SW480 (cell line): Measurements from ENCODE around the gene C1QBP.
"Not testable (repeated sequence)": the region's sequence is repeated elsewhere in the genome, so short reads cannot be mapped to it uniquely, and the experiment has no call there.

Experiments used
- DNase-seq: peaks from one replicate; pipeline ENCODE4 v3.0.0-alpha.2; 2016; ENCODE audit warnings: low spot score

C1QBP gene, protein sequence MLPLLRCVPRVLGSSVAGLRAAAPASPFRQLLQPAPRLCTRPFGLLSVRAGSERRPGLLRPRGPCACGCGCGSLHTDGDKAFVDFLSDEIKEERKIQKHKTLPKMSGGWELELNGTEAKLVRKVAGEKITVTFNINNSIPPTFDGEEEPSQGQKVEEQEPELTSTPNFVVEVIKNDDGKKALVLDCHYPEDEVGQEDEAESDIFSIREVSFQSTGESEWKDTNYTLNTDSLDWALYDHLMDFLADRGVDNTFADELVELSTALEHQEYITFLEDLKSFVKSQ

DNA sequence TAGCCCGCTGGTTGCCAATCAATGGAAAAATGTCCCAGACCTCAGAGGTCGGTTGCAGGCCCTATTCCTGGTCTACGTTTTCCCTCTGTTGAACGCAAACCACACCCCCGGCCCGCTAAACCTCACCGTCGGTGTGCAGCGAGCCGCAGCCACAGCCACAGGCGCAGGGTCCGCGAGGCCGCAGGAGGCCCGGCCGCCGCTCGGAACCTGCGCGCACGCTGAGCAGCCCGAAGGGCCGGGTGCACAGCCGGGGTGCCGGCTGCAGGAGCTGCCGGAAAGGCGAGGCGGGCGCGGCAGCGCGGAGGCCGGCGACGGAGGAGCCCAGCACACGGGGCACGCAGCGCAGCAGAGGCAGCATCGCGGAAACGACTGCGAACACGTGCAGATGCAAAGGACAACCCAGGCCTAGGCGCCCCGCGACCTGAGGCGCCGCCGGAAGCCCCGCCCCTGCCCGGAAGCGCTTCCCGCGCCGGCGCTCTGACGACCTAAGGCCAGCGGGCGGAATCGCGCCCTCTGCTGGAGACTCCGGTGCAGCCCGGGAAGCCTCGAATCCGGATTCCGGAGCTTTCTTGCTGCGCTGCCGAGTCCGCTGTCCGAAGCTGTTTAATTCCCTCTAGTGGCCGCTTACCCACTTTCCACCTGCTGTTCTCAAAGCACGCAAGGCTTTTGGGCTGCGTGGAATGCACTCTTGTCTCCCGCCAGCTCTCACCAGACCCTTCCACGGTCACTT is at the start of gene C1QBP:
C1QBP (minus strand) TSS at position 440 of the 730 bp plus-strand sequence; CDS start at position 358, 82 bp downstream.
- DNase-seq = peak; percentile 90

DNA sequence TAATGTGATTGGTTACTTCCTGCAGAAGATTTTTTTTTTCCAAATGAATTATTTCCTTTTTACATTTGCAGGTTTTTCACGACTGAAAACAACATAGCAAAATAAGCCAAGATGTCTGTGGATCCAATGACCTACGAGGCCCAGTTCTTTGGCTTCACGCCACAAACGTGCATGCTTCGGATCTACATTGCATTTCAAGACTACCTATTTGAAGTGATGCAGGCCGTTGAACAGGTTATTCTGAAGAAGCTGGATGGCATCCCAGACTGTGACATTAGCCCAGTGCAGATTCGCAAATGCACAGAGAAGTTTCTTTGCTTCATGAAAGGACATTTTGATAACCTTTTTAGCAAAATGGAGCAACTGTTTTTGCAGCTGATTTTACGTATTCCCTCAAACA is 49.8 kb upstream of the C1QBP start:
- DNase-seq = no peak

DNA sequence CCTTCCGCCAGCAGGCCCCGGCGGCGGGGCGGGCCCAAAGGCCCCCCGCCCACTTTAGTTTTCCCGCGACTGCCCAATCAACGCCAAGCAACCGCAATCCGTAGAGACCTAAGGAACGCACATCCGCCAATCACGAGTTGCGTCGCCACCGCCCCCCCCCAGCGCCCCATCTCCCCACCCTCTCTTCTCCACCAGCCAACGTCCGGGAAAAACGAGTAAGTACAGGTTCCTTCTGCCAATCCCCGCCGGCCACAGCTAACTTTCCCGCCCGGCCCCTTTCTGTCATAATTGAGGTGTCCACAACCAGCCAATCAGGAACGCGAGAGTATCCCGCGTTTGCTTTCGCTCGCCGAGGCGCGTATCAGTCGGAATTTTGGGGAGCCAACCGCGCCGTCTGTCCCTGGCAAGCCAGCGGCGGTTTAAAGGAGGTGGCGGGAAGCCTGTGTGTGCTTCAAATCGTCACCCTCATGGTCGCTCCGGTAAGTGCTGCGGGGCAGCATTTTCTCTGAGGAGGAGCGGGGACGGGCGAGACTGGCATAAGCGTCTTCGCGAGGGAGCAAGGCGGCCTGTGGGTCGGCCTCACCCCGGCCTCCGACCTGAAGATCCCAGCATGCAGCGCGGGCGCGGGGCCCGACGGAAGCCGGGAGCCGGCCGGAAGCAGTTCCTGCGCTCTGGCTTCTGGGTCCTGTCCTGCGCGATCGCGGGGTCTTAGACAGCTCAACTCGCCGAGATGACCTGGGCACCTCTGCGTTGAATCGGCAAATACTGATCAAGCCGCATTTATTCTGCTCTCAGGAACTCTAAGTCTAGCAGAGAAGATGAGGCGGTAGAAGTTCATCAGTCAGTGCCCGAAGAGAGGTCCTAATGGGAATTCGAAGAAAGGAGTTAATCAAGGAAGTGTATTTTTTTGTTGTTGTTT is 47.5 kb upstream of the C1QBP start, which contains the start of gene MIS12:
MIS12 (plus strand) TSS at position 361 of the 919 bp plus-strand sequence. CDS start 2,297 bp downstream, outside the sequence.
- peak; percentile 99 for DNase-seq

DNA sequence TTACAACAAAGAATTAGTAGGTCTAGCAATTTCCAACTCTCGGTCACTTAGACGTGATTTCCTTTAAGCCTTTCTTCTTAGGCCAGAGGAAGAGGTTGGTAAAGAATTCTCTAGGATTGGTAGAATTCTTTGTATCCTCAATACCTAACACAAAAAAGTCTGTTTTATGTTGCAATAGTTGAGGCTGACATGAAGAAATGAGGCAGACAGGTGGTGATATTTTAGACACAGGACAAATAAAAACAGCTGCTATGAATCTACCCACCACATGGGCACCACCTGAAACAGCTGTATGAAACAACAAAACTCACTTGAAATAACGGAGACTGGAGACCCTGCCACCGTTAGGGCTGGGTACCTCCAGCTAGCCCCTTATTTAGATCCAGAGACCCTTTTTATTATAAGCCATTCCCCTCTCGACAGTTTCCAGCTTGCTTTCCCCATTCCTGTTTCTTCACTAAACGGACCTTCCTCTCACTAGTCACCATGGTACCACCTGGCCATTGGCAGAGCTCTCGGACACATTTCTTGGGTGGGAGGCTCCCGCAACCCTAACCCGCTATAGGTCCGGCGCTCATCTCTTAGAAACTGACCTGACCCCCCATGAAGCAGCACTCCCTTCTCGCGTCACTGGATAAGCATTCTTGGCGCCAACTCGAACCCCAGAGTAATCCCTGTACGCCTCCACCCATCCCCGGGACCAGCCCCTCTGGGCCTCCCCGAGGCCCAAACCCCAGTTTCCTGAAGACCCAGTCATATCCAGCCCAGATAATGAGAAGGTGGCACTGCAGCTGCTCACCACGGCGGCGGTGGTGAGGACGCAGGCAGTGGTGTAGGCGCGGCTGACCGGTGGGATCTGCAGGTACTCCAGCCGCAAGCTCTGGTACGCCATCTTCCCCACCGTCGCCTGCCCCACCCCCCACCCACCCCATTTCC is 46.6 kb upstream of the C1QBP start, which contains the start of gene DERL2:
DERL2 (minus strand) TSS at position 909 of the 936 bp plus-strand sequence; CDS start at position 892, 17 bp downstream.
- DNase-seq = peak; percentile 28

DNA sequence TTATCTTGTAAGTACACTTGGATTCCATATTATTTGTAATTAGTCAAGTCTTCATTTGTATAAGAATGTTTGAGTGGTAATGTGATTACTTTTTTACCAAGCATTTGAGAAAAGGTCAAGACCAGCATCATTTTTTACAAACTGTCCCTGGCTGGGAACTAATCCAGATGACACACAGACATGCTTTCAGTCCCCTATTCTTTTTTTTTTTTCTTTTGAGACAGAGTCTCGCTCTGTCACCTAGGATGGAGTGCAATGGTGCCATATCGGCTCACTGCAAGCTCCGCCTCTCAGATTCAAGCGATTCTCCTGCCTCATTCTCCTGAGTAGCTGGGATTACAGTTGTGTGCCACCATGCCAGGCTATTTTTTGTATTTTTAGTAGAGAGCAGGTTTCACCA is 42.5 kb upstream of the C1QBP start:
- no peak for DNase-seq

DNA sequence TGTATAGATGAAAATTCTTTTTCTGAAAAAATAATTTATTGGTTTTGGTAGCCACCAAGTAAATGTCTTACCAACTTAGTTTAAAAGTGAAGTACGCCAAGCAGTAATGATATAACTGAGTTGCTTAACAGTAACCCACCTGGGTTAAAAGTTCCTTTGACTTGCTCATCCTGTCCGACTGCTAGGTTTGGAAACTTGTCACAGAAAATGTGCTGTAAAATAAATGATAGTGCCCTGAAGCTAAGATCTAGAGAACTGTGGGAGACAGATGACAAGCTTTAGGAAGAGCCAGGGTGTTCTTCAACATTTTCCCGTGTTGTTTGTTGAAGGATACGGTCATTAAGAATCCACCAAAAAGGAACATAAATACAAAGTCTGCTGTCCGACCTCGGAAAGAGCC is 42.0 kb upstream of the C1QBP start:
- no peak for DNase-seq

DNA sequence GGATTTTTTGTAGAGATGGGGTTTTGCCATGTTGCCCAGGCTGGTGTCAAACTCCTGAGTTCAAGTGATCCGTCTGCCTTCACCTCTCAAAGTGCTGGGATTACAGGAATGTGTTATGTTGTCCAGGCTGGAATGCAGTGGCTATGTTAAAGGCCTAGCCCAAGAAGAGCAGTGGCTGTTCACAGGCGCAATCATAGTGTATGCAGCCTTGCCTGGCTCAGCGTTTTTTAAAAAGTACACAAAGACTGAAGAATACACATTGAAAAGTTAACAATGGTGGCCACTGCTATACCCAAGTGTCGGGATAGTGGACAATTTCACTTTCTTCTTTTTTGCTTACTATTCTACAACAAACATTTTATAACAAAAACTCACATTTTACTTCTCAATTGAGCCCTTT is 40.0 kb upstream of the C1QBP start:
- no peak for DNase-seq

DNA sequence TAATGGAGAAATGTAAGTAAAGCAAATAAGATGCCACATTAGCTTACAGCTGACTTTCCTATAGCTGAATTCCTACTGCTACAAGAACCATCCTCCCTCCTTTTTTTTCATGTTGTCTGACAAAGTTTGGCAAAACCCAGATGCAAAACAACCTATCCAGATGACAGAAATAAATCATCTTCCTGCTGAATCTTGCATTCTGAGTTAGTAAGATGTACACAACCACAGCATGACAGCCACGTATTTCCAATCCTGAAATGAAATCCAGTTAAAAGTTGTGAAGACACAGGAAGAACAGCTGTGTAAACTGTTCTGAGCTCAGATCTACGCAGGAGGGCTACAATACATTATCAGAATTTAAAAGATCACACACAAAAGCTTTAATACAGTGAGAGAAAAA is 35.0 kb upstream of the C1QBP start:
- DNase-seq = no peak

DNA sequence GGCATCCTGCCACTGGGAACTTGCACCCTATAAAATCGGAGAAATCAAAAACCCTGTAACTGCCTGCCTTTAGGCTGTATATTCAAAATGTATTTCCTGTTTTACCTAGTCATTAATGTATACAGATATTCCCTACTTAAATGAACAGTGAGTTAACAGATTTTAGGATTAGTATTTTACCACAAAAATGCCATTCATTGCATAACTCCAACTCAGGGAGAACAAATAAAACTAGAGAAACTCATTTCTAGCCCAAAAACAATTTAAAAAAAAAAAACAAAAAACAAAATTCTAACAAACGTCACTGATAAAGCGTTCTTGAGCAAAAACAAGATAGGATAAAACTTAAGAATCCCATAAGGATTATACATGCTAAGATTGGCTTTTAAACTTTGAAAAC is 33.6 kb upstream of the C1QBP start:
- no peak for DNase-seq

DNA sequence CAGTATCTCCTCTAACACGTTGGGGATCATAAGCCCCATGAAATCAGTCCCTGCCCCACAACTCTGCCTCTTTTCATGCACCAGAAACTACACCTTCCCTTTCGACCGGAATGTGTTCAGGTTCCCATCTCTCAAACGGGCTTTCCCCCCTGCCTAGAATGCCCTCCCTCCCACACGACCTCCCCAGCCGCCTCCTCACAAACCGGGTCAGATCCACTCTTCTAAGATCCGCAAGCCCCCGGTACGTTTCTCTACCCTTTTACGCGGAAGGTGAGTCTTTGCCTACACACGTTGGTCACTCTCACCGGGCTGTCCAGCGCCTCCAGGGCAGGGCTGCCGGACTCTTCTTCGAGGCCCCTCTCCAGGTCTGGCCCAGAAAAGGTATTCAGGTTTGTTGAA is 29.1 kb upstream of the C1QBP start:
- peak; percentile 23 for DNase-seq

DNA sequence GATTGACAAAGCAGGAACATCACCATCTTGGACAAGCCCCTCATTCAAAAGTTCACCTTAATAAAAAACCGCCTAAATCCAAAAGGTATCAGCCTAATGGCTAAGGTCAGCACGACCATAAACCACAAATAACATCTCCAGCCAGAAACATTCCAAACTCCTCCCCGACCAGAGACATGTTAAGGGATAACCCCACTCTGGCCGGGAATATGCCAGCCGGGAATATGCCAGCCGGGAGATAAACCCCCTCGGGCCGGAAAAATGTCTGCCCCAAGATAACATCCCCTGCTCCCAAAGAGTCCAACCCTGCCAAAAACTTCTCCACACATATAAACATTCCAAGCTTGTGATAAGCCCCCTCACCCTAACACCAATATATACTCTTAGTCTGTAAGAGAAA is 28.5 kb upstream of the C1QBP start:
- DNase-seq = no peak

DNA sequence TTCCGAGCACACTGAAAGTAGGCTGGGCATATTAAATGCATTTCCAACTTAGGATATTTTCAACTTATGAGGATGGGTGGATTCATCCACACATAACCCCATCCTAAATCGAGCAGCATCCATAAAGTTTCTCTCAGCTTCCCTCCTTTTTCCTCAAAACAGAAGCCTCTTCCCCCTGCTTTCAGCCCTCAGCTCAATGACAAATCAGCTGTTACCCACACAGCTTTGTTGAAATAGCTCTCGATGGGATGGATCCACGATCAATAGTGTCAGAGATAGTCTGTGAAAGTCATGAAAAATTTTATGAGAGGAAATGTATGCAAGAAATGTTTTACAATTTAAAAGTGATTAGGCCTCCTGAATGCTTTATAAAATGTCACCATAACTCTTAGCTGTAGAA is 27.3 kb upstream of the C1QBP start:
- DNase-seq = no peak

DNA sequence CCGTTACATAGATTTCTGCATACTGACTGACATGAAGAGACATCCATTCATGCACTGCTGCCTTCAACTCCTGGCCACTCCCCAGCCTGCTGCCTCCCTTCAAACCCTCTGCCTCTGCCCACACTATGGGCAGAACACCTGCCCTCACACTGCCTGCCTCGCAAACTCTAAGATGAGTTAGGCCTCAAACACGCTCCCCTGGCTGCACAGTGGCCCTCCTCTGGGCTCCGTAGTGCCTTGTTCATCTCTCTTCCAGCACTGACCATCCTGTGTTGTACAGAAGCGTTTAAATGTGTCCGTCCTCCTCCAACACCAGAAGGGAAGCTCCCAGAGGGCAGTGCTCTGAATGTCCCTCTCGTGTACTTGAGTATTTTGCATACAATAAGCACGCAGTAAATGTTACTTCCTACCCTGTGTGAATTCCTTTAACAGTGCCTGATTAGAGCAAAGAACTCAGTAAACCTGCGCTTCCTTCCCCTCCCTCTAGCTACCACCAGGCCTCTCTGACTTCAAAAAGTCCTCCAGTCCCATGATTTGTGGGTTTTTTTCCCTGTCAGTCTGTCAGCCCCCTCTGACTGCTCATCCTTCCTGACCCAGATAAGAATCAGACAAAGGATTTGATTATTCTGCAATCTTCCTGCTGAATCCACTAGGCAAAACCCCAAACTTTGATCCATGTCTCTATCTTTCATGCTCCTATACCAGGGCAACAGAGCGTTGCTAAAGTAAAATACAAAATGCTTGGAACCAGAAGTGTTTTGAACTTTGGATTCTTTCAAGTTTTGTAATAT is 26.0 kb upstream of the C1QBP start:
- no peak for DNase-seq

DNA sequence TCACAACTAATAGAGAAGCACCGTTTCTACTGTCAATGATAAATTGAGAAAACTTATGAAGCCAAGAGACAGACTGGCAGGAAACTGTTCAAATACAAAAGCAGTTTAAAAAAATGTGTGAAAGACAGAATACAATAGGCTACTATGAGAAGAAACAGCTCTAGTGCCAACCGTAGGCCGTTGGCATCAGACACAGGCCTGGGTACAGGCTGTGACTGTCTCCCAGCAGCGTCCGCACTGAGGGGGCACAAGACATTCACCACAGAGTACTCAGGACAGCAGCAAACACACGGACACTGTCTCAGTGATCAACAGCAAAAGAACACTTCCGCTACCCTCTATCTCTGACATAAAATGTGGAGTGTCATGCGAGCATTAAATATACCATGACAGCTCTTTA is 7.8 kb upstream of the C1QBP start:
- no peak for DNase-seq

DNA sequence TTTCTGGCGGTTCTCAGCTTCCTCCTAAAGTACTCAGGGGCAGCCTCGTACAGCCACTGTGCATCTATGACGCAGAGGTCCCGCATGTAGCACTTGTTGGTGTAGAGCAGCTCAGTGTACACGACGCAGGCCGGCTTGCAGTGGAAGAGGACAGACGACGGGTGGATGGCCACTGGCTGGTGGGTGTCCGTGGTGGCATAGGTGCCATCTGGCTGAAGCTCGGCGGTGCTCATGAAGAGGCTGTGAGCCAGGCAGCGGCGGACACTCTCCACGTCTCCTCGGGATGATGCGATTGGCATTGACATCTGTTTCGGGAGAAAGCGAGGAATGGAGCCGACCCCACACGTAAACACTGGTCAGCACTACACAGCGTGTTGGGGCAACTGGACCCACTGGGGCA is 5.3 kb upstream of the C1QBP start:
- no peak for DNase-seq

DNA sequence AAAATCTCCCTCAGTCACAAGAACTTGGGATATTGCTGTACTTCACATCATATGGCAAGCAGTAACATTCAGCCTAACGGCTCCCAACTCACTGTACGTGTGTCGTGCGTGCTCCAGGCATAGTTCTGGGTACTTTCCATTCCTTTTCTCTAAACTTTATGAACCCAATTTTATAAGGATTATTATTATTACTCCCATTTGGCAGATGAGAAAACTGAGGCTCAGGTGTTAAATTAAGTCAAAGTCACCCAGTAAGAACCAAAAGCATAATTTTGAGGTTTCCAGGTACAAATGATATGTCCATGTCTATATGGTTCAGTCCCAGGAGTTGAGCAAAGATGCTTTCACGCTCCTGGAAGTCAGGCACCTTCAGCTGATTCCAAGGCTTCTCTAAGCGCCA is 4.8 kb upstream of the C1QBP start:
- DNase-seq = no peak

DNA sequence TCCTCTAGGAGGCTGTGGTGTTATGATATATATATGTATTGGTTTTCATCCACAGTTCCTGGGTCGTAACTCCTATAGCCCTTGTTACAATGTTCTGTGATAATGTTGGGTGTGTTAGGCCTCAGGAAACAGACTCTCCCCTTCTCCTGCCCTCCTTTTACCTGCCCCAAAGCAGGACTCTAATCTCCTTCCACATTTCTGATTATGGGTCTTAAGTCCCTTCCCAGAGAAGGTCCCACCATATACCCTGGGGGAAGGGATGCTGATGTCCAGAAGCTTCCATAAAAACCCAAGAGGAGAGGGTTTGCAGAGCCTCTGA is 450 bp upstream of the C1QBP start:
- DNase-seq = no peak

DNA sequence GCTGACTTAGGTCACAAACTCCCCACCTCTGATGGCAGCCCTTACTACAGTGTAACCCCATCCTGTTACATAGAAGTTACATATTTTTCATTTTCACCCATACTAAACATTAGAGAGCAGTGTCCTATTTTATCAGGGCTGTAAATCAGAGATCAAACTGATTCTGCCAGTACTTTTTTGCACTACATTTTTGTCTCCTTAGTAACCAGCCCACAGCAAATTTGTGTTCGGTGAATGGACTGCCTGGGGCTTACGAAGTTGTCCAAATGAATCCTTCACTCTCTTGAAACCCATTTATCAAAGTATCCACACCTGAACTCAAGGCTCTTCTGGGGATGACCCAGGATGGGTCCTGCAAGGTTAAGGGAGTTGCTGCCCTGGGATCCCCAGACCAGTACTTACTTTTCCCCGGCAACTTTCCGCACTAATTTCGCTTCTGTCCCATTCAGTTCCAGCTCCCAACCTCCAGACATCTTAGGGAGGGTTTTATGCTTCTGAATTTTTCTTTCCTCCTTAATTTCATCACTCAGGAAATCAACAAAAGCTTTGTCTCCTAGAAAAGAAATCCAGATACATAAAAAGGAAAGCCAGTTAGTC is 1.1 kb downstream of the C1QBP start:
- DNase-seq = no peak

DNA sequence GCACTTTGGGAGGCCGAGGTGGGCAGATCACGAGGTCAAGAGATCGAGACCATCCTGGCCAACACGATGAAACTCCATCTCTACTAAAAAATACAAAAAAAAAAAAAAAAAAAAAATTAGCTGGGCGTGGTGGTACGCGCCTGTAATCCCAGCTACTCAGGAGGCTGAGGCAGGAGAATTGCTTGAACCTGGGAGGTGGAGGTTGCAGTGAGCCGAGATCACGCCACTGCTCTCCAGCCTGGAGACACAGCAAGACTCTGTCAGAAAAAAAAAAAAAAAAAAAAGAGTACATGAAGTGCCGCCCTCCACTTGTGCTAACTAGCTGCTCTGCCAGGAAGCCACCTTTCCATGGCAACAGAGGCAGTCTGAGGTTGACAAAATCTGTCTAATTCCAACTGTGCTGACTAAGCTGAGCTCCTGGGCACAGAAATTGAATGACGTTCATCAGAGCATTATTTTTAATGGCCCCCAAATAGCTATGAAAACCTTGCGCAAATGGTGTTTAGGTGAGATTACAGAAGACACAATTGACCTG is 3.1 kb downstream of the C1QBP start:
- DNase-seq = not testable (repeated sequence)

DNA sequence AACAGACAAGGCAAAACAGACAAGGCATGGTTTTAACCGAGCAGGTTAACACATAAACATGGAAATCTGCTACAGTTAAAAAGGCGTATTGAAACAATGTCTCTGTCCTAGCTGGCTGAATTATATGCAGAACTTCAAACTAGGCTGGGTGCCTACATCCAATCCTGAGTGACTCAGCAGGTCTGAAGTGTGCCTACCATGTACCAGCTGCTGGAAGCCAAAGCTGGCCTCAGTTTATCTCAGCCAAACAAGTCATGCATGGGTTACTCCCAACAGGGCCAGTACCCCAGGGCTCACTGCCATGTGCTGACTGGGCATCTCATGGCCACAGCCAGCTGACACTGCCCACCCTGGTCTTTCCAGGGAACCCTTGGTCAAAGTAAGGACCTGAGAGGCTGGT is 4.0 kb downstream of the C1QBP start:
- DNase-seq = no peak
